ENCODE measurements around the gene OR12D1.

Gene OR12D1

DNA sequence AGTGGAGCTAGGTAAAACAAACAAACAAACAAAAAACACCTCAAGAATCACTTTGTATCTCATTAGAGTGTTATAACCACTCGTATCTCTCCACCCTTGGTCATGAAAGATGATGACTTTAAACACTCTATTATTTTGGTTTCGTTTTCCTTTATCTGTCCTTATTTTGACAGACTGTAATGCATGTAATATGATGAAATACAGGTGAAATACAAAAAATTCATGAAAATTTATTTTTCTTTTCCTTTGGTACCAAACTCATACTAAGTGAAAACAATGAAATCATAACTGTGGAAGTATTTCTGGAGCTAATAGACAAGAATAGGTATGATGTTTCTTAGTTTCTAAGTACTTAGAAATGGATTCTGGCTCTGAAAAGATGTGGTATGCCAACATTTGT, 15.2 kb upstream of the OR12D1 start:
- no peak overlapping the region for H3K4me3 ChIP-seq (ENCODE audit: low read length)
- H3K27me3 ChIP-seq (ENCODE audit: control insufficient read depth, low read length), result no peaks in the 10 kb centered on the region
- H3K27ac ChIP-seq (ENCODE audit: low read depth, low read length), result no peak overlapping the region
- no peaks in the 10 kb centered on the region for H3K9me2 ChIP-seq (replicated peaks; ENCODE audit: control insufficient read depth, low read length)
- H3F3A ChIP-seq (ENCODE audit: control insufficient read depth, insufficient read depth), result no peaks in the 10 kb centered on the region
- TF ChIP-seq, protein P1, sequence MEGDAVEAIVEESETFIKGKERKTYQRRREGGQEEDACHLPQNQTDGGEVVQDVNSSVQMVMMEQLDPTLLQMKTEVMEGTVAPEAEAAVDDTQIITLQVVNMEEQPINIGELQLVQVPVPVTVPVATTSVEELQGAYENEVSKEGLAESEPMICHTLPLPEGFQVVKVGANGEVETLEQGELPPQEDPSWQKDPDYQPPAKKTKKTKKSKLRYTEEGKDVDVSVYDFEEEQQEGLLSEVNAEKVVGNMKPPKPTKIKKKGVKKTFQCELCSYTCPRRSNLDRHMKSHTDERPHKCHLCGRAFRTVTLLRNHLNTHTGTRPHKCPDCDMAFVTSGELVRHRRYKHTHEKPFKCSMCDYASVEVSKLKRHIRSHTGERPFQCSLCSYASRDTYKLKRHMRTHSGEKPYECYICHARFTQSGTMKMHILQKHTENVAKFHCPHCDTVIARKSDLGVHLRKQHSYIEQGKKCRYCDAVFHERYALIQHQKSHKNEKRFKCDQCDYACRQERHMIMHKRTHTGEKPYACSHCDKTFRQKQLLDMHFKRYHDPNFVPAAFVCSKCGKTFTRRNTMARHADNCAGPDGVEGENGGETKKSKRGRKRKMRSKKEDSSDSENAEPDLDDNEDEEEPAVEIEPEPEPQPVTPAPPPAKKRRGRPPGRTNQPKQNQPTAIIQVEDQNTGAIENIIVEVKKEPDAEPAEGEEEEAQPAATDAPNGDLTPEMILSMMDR (IDR thresholded peaks at IDR 0.05; ENCODE audit: low read depth, low read length, poor library complexity, severe bottlenecking), result no peak
- TF ChIP-seq EZH2phosphoT487 (IDR thresholded peaks at IDR 0.05; ENCODE audit: borderline replicate concordance, low read length), result no peak
- H4K20me1 ChIP-seq (ENCODE audit: control insufficient read depth, insufficient read depth, low read depth, low read length), result no peaks in the 10 kb centered on the region
- H3K9me3 ChIP-seq (ENCODE audit: control insufficient read depth, insufficient read depth, low read length), result no peaks in the 10 kb centered on the region
- no peaks in the 10 kb centered on the region for H3K36me3 ChIP-seq (ENCODE audit: control insufficient read depth, low read length)
- H3K4me1 ChIP-seq (ENCODE audit: control insufficient read depth, low read length), result no peaks in the 10 kb centered on the region
- H3K79me2 ChIP-seq (ENCODE audit: control insufficient read depth, low read length), result no peaks in the 10 kb centered on the region
- H3K4me2 ChIP-seq (ENCODE audit: low read length), result no peak overlapping the region

DNA sequence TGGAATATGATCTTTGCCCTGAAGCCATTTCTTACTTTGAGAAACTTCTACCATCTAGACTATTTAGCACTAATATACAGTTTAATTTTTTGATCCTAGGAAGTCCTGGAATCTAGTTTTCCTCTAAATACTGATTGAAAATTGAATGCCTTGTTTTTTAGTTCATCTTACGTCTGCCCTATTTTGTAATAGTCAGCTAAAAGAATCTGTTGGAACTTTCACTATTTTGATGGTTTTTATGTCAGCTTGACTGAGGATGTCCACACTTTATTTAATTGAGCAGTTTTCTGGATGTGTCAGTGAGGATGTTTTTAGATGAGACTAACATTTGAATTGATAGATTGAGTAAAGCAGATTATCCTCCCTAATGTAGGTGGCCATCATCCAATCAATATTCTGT, 10.9 kb upstream of the OR12D1 start:
- Histone ChIP-seq H3K27ac (ENCODE audit: low read depth, low read length) (no peak overlapping the region), H3K4me1 (ENCODE audit: control insufficient read depth, low read length) (no peaks in the 10 kb centered on the region), H3K4me2 (ENCODE audit: low read length) (no peak overlapping the region), H4K20me1 (ENCODE audit: control insufficient read depth, insufficient read depth, low read depth, low read length) (no peaks in the 10 kb centered on the region), H3K9me2 (replicated peaks; ENCODE audit: control insufficient read depth, low read length) (no peaks in the 10 kb centered on the region), H3F3A (ENCODE audit: control insufficient read depth, insufficient read depth) (no peaks in the 10 kb centered on the region), H3K36me3 (ENCODE audit: control insufficient read depth, low read length) (no peaks in the 10 kb centered on the region), H3K4me3 (ENCODE audit: low read length) (no peak overlapping the region), H3K9me3 (ENCODE audit: control insufficient read depth, insufficient read depth, low read length) (no peaks in the 10 kb centered on the region), H3K79me2 (ENCODE audit: control insufficient read depth, low read length) (no peaks in the 10 kb centered on the region), H3K27me3 (ENCODE audit: control insufficient read depth, low read length) (no peaks in the 10 kb centered on the region)
- TF ChIP-seq EZH2phosphoT487 (IDR thresholded peaks at IDR 0.05; ENCODE audit: borderline replicate concordance, low read length), result no peak
- TF ChIP-seq, protein P1 (IDR thresholded peaks at IDR 0.05; ENCODE audit: low read depth, low read length, poor library complexity, severe bottlenecking), result no peak

DNA sequence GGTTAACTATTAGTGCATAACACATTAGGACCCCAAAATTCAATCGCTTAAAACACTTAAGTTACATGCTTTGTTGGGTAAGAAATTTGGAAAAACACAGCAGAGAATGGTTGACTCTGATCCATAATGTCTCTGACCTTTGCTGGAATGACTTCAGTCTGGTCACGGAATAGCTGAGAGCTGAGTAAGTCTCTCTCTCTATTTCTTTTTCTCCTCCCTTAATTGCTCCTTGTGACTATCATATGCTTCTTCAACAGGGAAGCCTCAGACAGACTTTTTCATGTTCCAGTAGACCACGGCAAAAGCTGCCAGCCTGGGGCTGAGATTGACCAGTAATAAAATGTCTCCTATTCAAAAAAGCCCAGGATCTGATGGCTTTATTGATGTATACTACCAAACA, 4.8 kb downstream of the OR12D1 start:
- Histone ChIP-seq H3K79me2 (ENCODE audit: control insufficient read depth, low read length) (no peaks in the 10 kb centered on the region), H3K27ac (ENCODE audit: low read depth, low read length) (no peak overlapping the region), H3F3A (ENCODE audit: control insufficient read depth, insufficient read depth) (no peaks in the 10 kb centered on the region), H3K9me3 (ENCODE audit: control insufficient read depth, insufficient read depth, low read length) (no peaks in the 10 kb centered on the region), H4K20me1 (ENCODE audit: control insufficient read depth, insufficient read depth, low read depth, low read length) (no peaks in the 10 kb centered on the region), H3K27me3 (ENCODE audit: control insufficient read depth, low read length) (no peaks in the 10 kb centered on the region; the same call in 1 of the 2 replicates), H3K36me3 (ENCODE audit: control insufficient read depth, low read length) (no peaks in the 10 kb centered on the region), H3K4me2 (ENCODE audit: low read length) (no peak overlapping the region), H3K9me2 (replicated peaks; ENCODE audit: control insufficient read depth, low read length) (no peaks in the 10 kb centered on the region), H3K4me1 (ENCODE audit: control insufficient read depth, low read length) (no peaks in the 10 kb centered on the region), H3K4me3 (ENCODE audit: low read length) (no peak overlapping the region)
- TF ChIP-seq EZH2phosphoT487 (IDR thresholded peaks at IDR 0.05; ENCODE audit: borderline replicate concordance, low read length), result no peak
- TF ChIP-seq, protein P1 (IDR thresholded peaks at IDR 0.05; ENCODE audit: low read depth, low read length, poor library complexity, severe bottlenecking), result no peak

DNA sequence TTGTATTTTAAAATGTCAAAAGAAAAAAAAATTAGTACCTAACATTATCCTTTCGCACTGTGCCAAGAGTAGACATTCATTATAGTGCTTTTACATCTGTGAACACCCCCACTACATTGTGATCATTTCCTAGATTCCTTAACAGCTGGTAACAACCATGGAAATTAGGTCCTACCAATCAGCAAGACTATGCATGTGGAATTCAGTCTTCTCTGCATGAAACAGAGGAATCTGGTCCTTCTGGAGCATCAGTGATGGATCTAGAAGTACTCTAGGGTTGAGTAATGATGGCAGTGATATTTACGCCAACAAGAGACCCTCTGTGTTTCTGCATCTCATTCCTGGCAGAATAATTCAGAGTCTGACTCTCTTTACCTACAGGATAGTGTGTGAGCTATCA, 9.4 kb downstream of the OR12D1 start:
- no peaks in the 10 kb centered on the region for H3K4me1 ChIP-seq (ENCODE audit: control insufficient read depth, low read length)
- H3K9me3 ChIP-seq (ENCODE audit: control insufficient read depth, insufficient read depth, low read length), result no peaks in the 10 kb centered on the region
- H3K4me3 ChIP-seq (ENCODE audit: low read length), result no peak overlapping the region
- no peaks in the 10 kb centered on the region for H3F3A ChIP-seq (ENCODE audit: control insufficient read depth, insufficient read depth)
- TF ChIP-seq, protein P1 (IDR thresholded peaks at IDR 0.05; ENCODE audit: low read depth, low read length, poor library complexity, severe bottlenecking), result no peak
- TF ChIP-seq EZH2phosphoT487 (IDR thresholded peaks at IDR 0.05; ENCODE audit: borderline replicate concordance, low read length), result no peak
- H3K9me2 ChIP-seq (replicated peaks; ENCODE audit: control insufficient read depth, low read length), result no peaks in the 10 kb centered on the region
- no peaks in the 10 kb centered on the region for H4K20me1 ChIP-seq (ENCODE audit: control insufficient read depth, insufficient read depth, low read depth, low read length)
- H3K36me3 ChIP-seq (ENCODE audit: control insufficient read depth, low read length), result no peaks in the 10 kb centered on the region
- no peaks in the 10 kb centered on the region for H3K27me3 ChIP-seq (ENCODE audit: control insufficient read depth, low read length)
- no peak overlapping the region for H3K4me2 ChIP-seq (ENCODE audit: low read length)
- H3K27ac ChIP-seq (ENCODE audit: low read depth, low read length), result no peak overlapping the region
- no peaks in the 10 kb centered on the region for H3K79me2 ChIP-seq (ENCODE audit: control insufficient read depth, low read length)
